HG03095 (cell line): ENCODE measurements around the gene PLEKHG1.

Experiments used
- ATAC-seq: cut with Tn5 transposase; IDR thresholded peaks from one replicate; pipeline ENCODE4 v1.9.1; 2021; ENCODE audit warnings: moderate library complexity; ENCODE audit not compliant: unreplicated experiment

The PLEKHG1 gene

GRCh38 chr6:150637266-150637665 lies 37.6 kb downstream of the PLEKHG1 start:
- no peak for ATAC-seq

GRCh38 chr6:150638267-150638666 lies 38.6 kb downstream of the PLEKHG1 start:
- ATAC-seq = no peak

- ATAC-seq = no peak
These were observed 39.1 kb downstream of the PLEKHG1 start for GRCh38 chr6:150638765-150639164.

DNA sequence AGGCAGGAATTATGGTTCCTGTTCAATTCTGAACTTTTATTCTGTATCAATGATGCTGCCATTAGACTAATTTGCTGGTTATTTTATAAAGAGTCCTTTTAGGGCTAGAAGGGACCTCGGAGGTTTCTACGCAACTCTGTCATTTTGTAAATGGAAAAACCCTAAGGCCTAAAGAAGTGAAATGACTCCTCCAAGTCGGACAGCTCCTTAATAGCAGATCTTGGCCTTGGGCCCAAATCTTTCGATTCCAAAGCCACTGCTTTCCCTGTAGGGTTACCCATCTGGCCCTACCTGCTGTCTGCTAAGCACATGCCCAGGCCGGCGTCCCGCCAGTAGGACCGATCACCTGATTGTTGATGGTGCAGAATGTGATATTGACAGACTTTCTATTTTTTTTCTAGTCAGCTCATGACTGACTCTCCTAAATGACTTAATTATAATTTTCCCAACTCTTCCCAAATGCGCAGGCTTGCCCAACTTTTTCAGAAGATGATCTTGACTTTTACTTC lies 40.2 kb downstream of the PLEKHG1 start:
- ATAC-seq = no peak

GRCh38 chr6:150640556-150641209 lies 41.0 kb downstream of the PLEKHG1 start:
- ATAC-seq = no peak

GRCh38 chr6:150641398-150642139 lies 41.9 kb downstream of the PLEKHG1 start:
- peak; percentile 62 for ATAC-seq

DNA sequence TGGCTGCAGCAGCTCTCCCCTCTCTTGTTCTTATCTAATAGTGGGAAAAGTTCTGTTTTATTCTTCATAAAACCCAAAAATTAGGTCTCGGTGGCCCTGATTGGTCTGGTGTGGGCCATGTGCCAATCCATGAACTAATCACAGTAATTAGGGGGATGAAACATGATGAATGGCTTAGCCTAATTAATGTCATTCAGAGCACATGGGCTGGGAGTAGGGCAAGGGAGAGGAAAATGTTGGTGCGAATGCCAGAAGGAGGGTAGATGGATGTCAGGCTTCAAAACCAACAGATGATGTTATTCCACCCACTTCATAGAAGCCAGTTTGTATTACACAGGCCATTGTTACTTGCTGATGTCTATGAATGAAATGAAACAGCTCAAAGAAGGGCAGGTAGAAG lies 46.5 kb downstream of the PLEKHG1 start:
- ATAC-seq = no peak

DNA sequence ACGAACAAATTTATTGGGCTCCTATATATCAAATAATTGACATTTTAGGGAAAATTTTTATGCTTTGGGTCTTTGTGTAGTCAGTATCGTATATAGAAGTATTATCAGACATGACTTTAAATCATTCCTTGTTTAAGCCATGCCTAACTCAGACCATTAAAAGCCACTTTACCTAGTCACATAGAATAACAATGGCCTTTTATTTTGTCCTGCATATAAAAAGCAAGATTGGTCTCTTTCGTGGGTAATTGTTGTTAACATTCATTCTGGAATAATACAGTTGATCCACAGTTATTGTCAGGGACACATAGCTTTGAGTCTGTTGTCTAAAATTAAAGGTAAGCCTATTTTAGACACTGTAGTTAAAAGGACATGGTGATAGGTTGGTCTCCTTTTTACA lies 47.4 kb downstream of the PLEKHG1 start:
- ATAC-seq = no peak
